ENCODE measurements around the gene TANGO2.

The TANGO2 gene

GRCh38 chr22:19991645-19992451 is 29.1 kb upstream of the TANGO2 start:
- no peak for DNase-seq (ENCODE audit: low read depth)
- in situ Hi-C loops (cut with HindIII; ENCODE audit: low sequenced_read_pairs) = no loop called here
- no peak overlapping the region for H3K4me3 ChIP-seq (ENCODE audit: low read depth, low read length)
- no peak for TF ChIP-seq CTCF (IDR thresholded peaks at IDR 0.05; ENCODE audit: low read depth, low read length, missing control alignments)

- DNase-seq (ENCODE audit: low read depth) = no peak
- in situ Hi-C loops (cut with HindIII; ENCODE audit: low sequenced_read_pairs) = no loop called here
- TF ChIP-seq CTCF (IDR thresholded peaks at IDR 0.05; ENCODE audit: low read depth, low read length, missing control alignments) = no peak
- no peak overlapping the region for H3K4me3 ChIP-seq (ENCODE audit: low read depth, low read length)
Measured at GRCh38 chr22:19992481-19992911, 28.4 kb upstream of the TANGO2 start.

- in situ Hi-C loops (cut with HindIII; ENCODE audit: low sequenced_read_pairs) = no loop called here
- TF ChIP-seq CTCF (IDR thresholded peaks at IDR 0.05; ENCODE audit: low read depth, low read length, missing control alignments) = no peak
- no peak for DNase-seq (ENCODE audit: low read depth)
- no peak overlapping the region for H3K4me3 ChIP-seq (ENCODE audit: low read depth, low read length)
Measured at GRCh38 chr22:19992921-19993355, 28.0 kb upstream of the TANGO2 start.

- in situ Hi-C loops (cut with HindIII; ENCODE audit: low sequenced_read_pairs) = no loop called here
- H3K4me3 ChIP-seq (ENCODE audit: low read depth, low read length) = no peak overlapping the region
- TF ChIP-seq CTCF (IDR thresholded peaks at IDR 0.05; ENCODE audit: low read depth, low read length, missing control alignments) = no peak
- DNase-seq (ENCODE audit: low read depth) = no peak
Measured at GRCh38 chr22:19993926-19994325, 27.0 kb upstream of the TANGO2 start.

- in situ Hi-C loops (cut with HindIII; ENCODE audit: low sequenced_read_pairs) = no loop called here
- H3K4me3 ChIP-seq (ENCODE audit: low read depth, low read length) = no peak overlapping the region
Measured at GRCh38 chr22:19994851-19995610, 25.9 kb upstream of the TANGO2 start.

More at GRCh38 chr22:19994851-19995610, 25.9 kb upstream of the TANGO2 start:
- TF ChIP-seq CTCF (IDR thresholded peaks at IDR 0.05; ENCODE audit: low read depth, low read length, missing control alignments) = no peak
- DNase-seq (ENCODE audit: low read depth) = no peak

Measured in astrocyte of the cerebellum (primary cell).